Ramos (cell line): ENCODE results near the gene CAPN5.

Experiments used
- in situ Hi-C: fragments of 300-500 bp; cut with MboI; formaldehyde crosslinking; loops from one replicate; pipeline ENCODE4 v1.14.3; 2022; ENCODE audit warnings: low sequenced_read_pairs; ENCODE audit not compliant: unreplicated experiment

CAPN5 gene

GRCh38 chr11:77062924-77063323 is 3.8 kb upstream of the CAPN5 start:
- in situ Hi-C loops = no loop called here

- in situ Hi-C loops = no loop called here
Observed at GRCh38 chr11:77063407-77063806, 3.4 kb upstream of the CAPN5 start.

- in situ Hi-C loops = no loop called here
Observed at GRCh38 chr11:77063861-77064260, 2.9 kb upstream of the CAPN5 start.

GRCh38 chr11:77064648-77065217 is 2.0 kb upstream of the CAPN5 start:
- in situ Hi-C loops = no loop called here

GRCh38 chr11:77065878-77066228 is 918 bp upstream of the CAPN5 start:
- in situ Hi-C loops = no loop called here

GRCh38 chr11:77067861-77068443 is 1.2 kb downstream of the CAPN5 start:
- in situ Hi-C loops = no loop called here

GRCh38 chr11:77068457-77069335 is 1.9 kb downstream of the CAPN5 start:
- in situ Hi-C loops = no loop called here

GRCh38 chr11:77069336-77069968 is 2.7 kb downstream of the CAPN5 start:
- in situ Hi-C loops = no loop called here

GRCh38 chr11:77069969-77070582 is 3.3 kb downstream of the CAPN5 start:
- in situ Hi-C loops = no loop called here

GRCh38 chr11:77071077-77071476 is 4.3 kb downstream of the CAPN5 start:
- in situ Hi-C loops = no loop called here

GRCh38 chr11:77071671-77072605 is 5.2 kb downstream of the CAPN5 start:
- in situ Hi-C loops = no loop called here

- in situ Hi-C loops = no loop called here
Observed at GRCh38 chr11:77072851-77073327, 6.1 kb downstream of the CAPN5 start.

- in situ Hi-C loops = no loop called here
Observed at GRCh38 chr11:77073328-77074001, 6.7 kb downstream of the CAPN5 start.

GRCh38 chr11:77074205-77074604 is 7.4 kb downstream of the CAPN5 start:
- in situ Hi-C loops = no loop called here

- in situ Hi-C loops = no loop called here
Observed at GRCh38 chr11:77074626-77075221, 8.0 kb downstream of the CAPN5 start.

- in situ Hi-C loops = no loop called here
Observed at GRCh38 chr11:77075425-77075905, 8.7 kb downstream of the CAPN5 start.

GRCh38 chr11:77079666-77080065 is 12.9 kb downstream of the CAPN5 start:
- in situ Hi-C loops = no loop called here

GRCh38 chr11:77080643-77081210 is 14.0 kb downstream of the CAPN5 start:
- in situ Hi-C loops = no loop called here
